MCF 10A (cell line): ENCODE data around the gene ARHGAP10. TPM values are rescaled to one million over a fixed set of nuclear protein-coding genes. Genes with fewer than 3 reads are reported as not detected.
A peak's percentile ranks its signal among the peaks of the same experiment; 100 is the strongest.

Experiments used
- BruUV-seq: library from RNA; stranded (reverse); fragments of 400-500 nt; replicated peaks from 2 replicates; lab custom pipeline; 2021; lab: Mats Ljungman, UMichigan
- CTCF ChIA-PET: fragments of 300-600 bp; sonication (Branson Sonifier 250); formaldehyde crosslinking; extraction: SDS; loops from one replicate; lab custom pipeline; 2021; ENCODE audit warnings: antibody characterized with exemption, inconsistent platforms; lab: Yijun Ruan, JAX
- POLR2A ChIA-PET: fragments of 300-600, 350-650 bp; sonication (Branson Sonifier 250); formaldehyde crosslinking; extraction: SDS; loops from one replicate; lab custom pipeline; 2020; ENCODE audit warnings: antibody characterized with exemption, inconsistent platforms; lab: Yijun Ruan, JAX
- DNase-seq: peaks from one replicate; pipeline ENCODE4 v3.0.0-alpha.2; 2018; ENCODE audit not compliant: unreplicated experiment
- H3K27ac Mint-ChIP-seq: one replicate; pipeline ENCODE4 v1.8.0; 2022; ENCODE audit warnings: mild to moderate bottlenecking, low read depth, mixed read lengths; ENCODE audit not compliant: unreplicated experiment
- H3K27me3 Mint-ChIP-seq: one replicate; pipeline ENCODE4 v1.8.0; 2022; ENCODE audit warnings: mixed read lengths; ENCODE audit not compliant: insufficient read depth, unreplicated experiment
- H3K36me3 Mint-ChIP-seq: one replicate; pipeline ENCODE4 v1.8.0; 2022; ENCODE audit warnings: mild to moderate bottlenecking, moderate library complexity, mixed read lengths; ENCODE audit not compliant: insufficient read depth, unreplicated experiment
- H3K4me1 Mint-ChIP-seq: one replicate; pipeline ENCODE4 v1.8.0; 2022; ENCODE audit warnings: mixed read lengths; ENCODE audit not compliant: insufficient read depth, unreplicated experiment
- H3K4me3 Mint-ChIP-seq: one replicate; pipeline ENCODE4 v1.8.0; 2022; ENCODE audit warnings: mild to moderate bottlenecking, moderate library complexity, mixed read lengths; ENCODE audit not compliant: unreplicated experiment
- H3K9me3 Mint-ChIP-seq: one replicate; pipeline ENCODE4 v1.8.0; 2022; ENCODE audit warnings: mixed read lengths; ENCODE audit not compliant: unreplicated experiment
- CTCF ChIP-seq: fragments of 200-600 bp; IDR thresholded peaks from one replicate; pipeline ENCODE4 v1.8.0; 2022; ENCODE audit warnings: antibody characterized with exemption, mild to moderate bottlenecking; ENCODE audit not compliant: unreplicated experiment
- intact Hi-C: fragments of 100-400 bp; cut with micrococcal nuclease; formaldehyde crosslinking; loops from 2 replicates; pipeline ENCODE4 v1.14.1; 2022
- total RNA-seq: library from RNA; stranded (reverse); gene quantifications from 2 replicates; pipeline ENCODE4 v1.2.3, GENCODE V29; 2022

ARHGAP10 gene
- total RNA-seq, 1 experiment from 2014 or later: 22.4 TPM

- Mint-ChIP-seq H3K4me1 (peaks cover 6% of the 10 kb centered on the region), H3K27me3 (no peaks in the 10 kb centered on the region), H3K36me3 (peaks cover 33% of the 10 kb centered on the region), H3K4me3 (no peak overlapping the region), H3K9me3 (peaks cover 6% of the 10 kb centered on the region), H3K27ac (no peak overlapping the region)
- TF ChIP-seq CTCF: no peak
- CTCF ChIA-PET: interaction anchor here (0.6 to 1.1 kb wide), 2 partner anchors 24 to 962 kb away, joined by 3 to 5 read pairs; no protein-coding TSS in a partner anchor
- BruUV-seq: no TSS peak
- POLR2A ChIA-PET: no interaction called here
- intact Hi-C loops: no loop called here
- DNase-seq: no peak
These were observed 337.4 kb downstream of the ARHGAP10 start for GRCh38 chr4:148069086-148069894.

GRCh38 chr4:148069895-148070178 lies 337.9 kb downstream of the ARHGAP10 start:
- no peak for DNase-seq
- no peak for TF ChIP-seq CTCF
- intact Hi-C loops: no loop called here
- ChIA-PET POLR2A (no interaction called here), CTCF (interaction anchor here (1.1 kb wide), 1 partner anchor 962 kb away, joined by 3 read pairs; no protein-coding TSS in a partner anchor)
- H3K27ac Mint-ChIP-seq: no peak overlapping the region
- H3K27me3 Mint-ChIP-seq: no peaks in the 10 kb centered on the region
- H3K4me3 Mint-ChIP-seq: no peak overlapping the region
- H3K9me3 Mint-ChIP-seq: peaks cover 7% of the 10 kb centered on the region
- H3K4me1 Mint-ChIP-seq: peaks cover 4% of the 10 kb centered on the region
- peaks cover 30% of the 10 kb centered on the region for H3K36me3 Mint-ChIP-seq
- BruUV-seq: no TSS peak

GRCh38 chr4:148071009-148071408 lies 339.1 kb downstream of the ARHGAP10 start:
- Mint-ChIP-seq H3K27me3 (no peaks in the 10 kb centered on the region), H3K27ac (peak overlapping the region; percentile 25), H3K9me3 (peaks cover 18% of the 10 kb centered on the region), H3K4me3 (no peak overlapping the region), H3K4me1 (no peaks in the 10 kb centered on the region), H3K36me3 (peaks cover 32% of the 10 kb centered on the region)
- ChIA-PET POLR2A (interaction anchor here (0.6 to 0.7 kb wide), 2 partner anchors 9 to 77 kb away, joined by 3 read pairs; no protein-coding TSS in a partner anchor), CTCF (interaction anchor here (0.6 to 1.1 kb wide), 2 partner anchors 85 to 1192 kb away, joined by 3 read pairs; no protein-coding TSS in a partner anchor)
- no TSS peak for BruUV-seq
- intact Hi-C loops: no loop called here
- DNase-seq: no peak
- no peak for TF ChIP-seq CTCF

GRCh38 chr4:148072789-148073188 lies 340.9 kb downstream of the ARHGAP10 start:
- CTCF ChIA-PET: no interaction called here
- no TSS peak for BruUV-seq
- no peak for DNase-seq
- intact Hi-C loops: no loop called here
- Mint-ChIP-seq H3K4me1 (no peaks in the 10 kb centered on the region), H3K9me3 (peaks cover 24% of the 10 kb centered on the region), H3K27ac (no peak overlapping the region), H3K36me3 (peaks cover 44% of the 10 kb centered on the region), H3K27me3 (no peaks in the 10 kb centered on the region), H3K4me3 (no peak overlapping the region)
- no peak for TF ChIP-seq CTCF
- POLR2A ChIA-PET: no interaction called here
